PFSK-1 (cell line): Measurements from ENCODE around the gene CTDNEP1.

Experiments used
- POLR2AphosphoS5 ChIP-seq: IDR thresholded peaks from 2 replicates; pipeline ENCODE4 v1.6.1; 2012; ENCODE audit warnings: low read depth, mild to moderate bottlenecking, control low read depth, low read length, moderate library complexity
- REST ChIP-seq, 2 experiments: IDR thresholded peaks; 2 replicates each; pipeline versions ENCODE4 v1.6.1 to v1.8.0; 2011 to 2012; ENCODE audit warnings: low read depth in 2 of 2, low read length in 2 of 2, control low read depth in 1 of 2, inconsistent platforms in 1 of 2, mild to moderate bottlenecking in 1 of 2, moderate library complexity in 1 of 2; ENCODE audit not compliant: insufficient read depth in 1 of 2

GRCh38 chr17:7263801-7264078, 12.2 kb upstream of the CTDNEP1 start:
- TF ChIP-seq POLR2AphosphoS5 (no peak), REST (IDR thresholded peaks at IDR 0.05; ENCODE audit: insufficient read depth in 1 of 2, low read depth in 2 of 2, low read length in 2 of 2) (no peak)
